K562 (cell line): Measurements from ENCODE around the gene NAA38. TPM values are rescaled to one million over a fixed set of nuclear protein-coding genes. Genes with fewer than 3 reads are reported as not detected.
A peak's percentile ranks its signal among the peaks of the same experiment; 100 is the strongest.

Experiments
- ATAC-seq: fragments of 200-7000 bp; cut with Tn5 transposase; 3 replicates; pipeline ENCODE4 v1.9.1; 2020; ENCODE audit warnings: moderate library complexity
- BruUV-seq: library from RNA; stranded (reverse); fragments of 400-500 nt; replicated peaks from 2 replicates; lab custom pipeline; 2021; lab: Mats Ljungman, UMichigan
- CTCF ChIA-PET: fragments of 300-600 bp; formaldehyde crosslinking; extraction: SDS; loops from one replicate; lab custom pipeline; 2021; ENCODE audit warnings: low intra/inter-chr PET ratio; lab: Yijun Ruan, JAX
- POLR2A ChIA-PET: fragments of 300-600, 350-650 bp; sonication (Branson Sonifier 250); formaldehyde crosslinking; extraction: SDS; loops from one replicate; lab custom pipeline; 2021; ENCODE audit warnings: antibody characterized with exemption, inconsistent platforms; lab: Yijun Ruan, JAX
- DNase-seq, 4 experiments: peaks; one replicate each; pipeline versions ENCODE4 v3.0.0 to v3.0.0-alpha.2; 2011 to 2018; ENCODE audit warnings: low spot score in 3 of 4, mixed read lengths in 3 of 4; ENCODE audit errors: extremely low read depth in 1 of 4
- FAIRE-seq: peaks from 2 replicates; lab custom pipeline; 2011; peaks lifted over from hg19 to GRCh38; lab: Jason Lieb, UNC
- H2AFZ ChIP-seq: 2 replicates; pipeline ENCODE4 v1.6.0; 2011; ENCODE audit warnings: low read depth, low read length, control low read depth, inconsistent platforms
- H3K27ac ChIP-seq: fragments of 200-600 bp; 3 replicates; pipeline ENCODE4 v1.8.0; 2011; ENCODE audit warnings: low read depth, mild to moderate bottlenecking, control low read depth, inconsistent platforms, low read length, moderate library complexity, mixed read lengths; ENCODE audit errors: extremely low read depth
- H3K27me3 ChIP-seq, 2 experiments: fragments of 300-600 bp in 1 of 2; 2 replicates in 1 of 2; 3 replicates in 1 of 2; pipeline versions ENCODE4 v1.6.0 to v1.8.0; 2011; ENCODE audit warnings: inconsistent platforms in 2 of 2, low read length in 2 of 2, mild to moderate bottlenecking in 1 of 2, mixed read lengths in 1 of 2, moderate library complexity in 1 of 2; ENCODE audit not compliant: control insufficient read depth in 2 of 2, insufficient read depth in 2 of 2
- H3K36me3 ChIP-seq: fragments of 300-600 bp; 3 replicates; pipeline ENCODE4 v1.8.0; 2011; ENCODE audit warnings: mild to moderate bottlenecking, low read length, inconsistent platforms; ENCODE audit not compliant: control insufficient read depth, insufficient read depth
- H3K4me1 ChIP-seq, 2 experiments: fragments of 200-600 bp in 1 of 2; replicated peaks in 1 of 2; 2 replicates in 1 of 2; 3 replicates in 1 of 2; pipeline versions ENCODE4 v1.5.1 to v1.8.0; 2011; ENCODE audit warnings: inconsistent platforms in 2 of 2, low read length in 2 of 2, mild to moderate bottlenecking in 1 of 2, mixed read lengths in 1 of 2, moderate library complexity in 1 of 2; ENCODE audit not compliant: control insufficient read depth in 2 of 2, insufficient read depth in 2 of 2
- H3K4me2 ChIP-seq: 2 replicates; pipeline ENCODE4 v1.6.1; 2011; ENCODE audit warnings: low read length, control low read depth, inconsistent platforms, mixed read lengths; ENCODE audit not compliant: insufficient read depth
- H3K4me3 ChIP-seq: fragments of 200-600 bp; sonication (generic), shearing (Covaris generic); 2 replicates; pipeline ENCODE4 v1.5.1; 2016; ENCODE audit warnings: control low read depth, inconsistent platforms
- H3K79me2 ChIP-seq: fragments of 200-600 bp; 3 replicates; pipeline ENCODE4 v1.8.0; 2011; ENCODE audit warnings: low read length, inconsistent platforms; ENCODE audit not compliant: control insufficient read depth, insufficient read depth
- H3K9ac ChIP-seq, 2 experiments: 2 replicates each; pipeline versions ENCODE4 v1.6.0 to v1.6.1; 2011; ENCODE audit warnings: low read depth in 2 of 2, low read length in 2 of 2, control low read depth in 1 of 2, inconsistent platforms in 1 of 2, mild to moderate bottlenecking in 1 of 2, mixed read lengths in 1 of 2; ENCODE audit not compliant: insufficient read depth in 1 of 2
- H3K9me1 ChIP-seq: one replicate; pipeline ENCODE4 v1.6.0; 2011; ENCODE audit warnings: inconsistent platforms, mild to moderate bottlenecking, low read length, moderate library complexity; ENCODE audit not compliant: control insufficient read depth, insufficient read depth
- H3K9me3 ChIP-seq: replicated peaks from 2 replicates; pipeline ENCODE4 v1.5.1; 2011; ENCODE audit warnings: low read depth, low read length, inconsistent platforms; ENCODE audit not compliant: control insufficient read depth, insufficient read depth
- H4K20me1 ChIP-seq: replicated peaks from 2 replicates; pipeline ENCODE4 v1.6.1; 2011; ENCODE audit warnings: low read length, inconsistent platforms, mixed read lengths; ENCODE audit not compliant: control insufficient read depth, insufficient read depth
- ATF6 ChIP-seq: sonication (generic); formaldehyde crosslinking; IDR thresholded peaks from 2 replicates; pipeline ENCODE4 v1.4.0; 2020; ENCODE audit warnings: mild to moderate bottlenecking, missing genetic modification reagents
- CBX3 ChIP-seq, 2 experiments: IDR thresholded peaks; 1 replicate in 1 of 2; 2 replicates in 1 of 2; pipeline ENCODE4 v1.6.1; 2012; ENCODE audit warnings: inconsistent platforms in 2 of 2, low read length in 2 of 2, borderline replicate concordance in 1 of 2, control low read depth in 1 of 2
- ESRRB ChIP-seq: fragments of 250-450 bp; sonication (Bioruptor Pico); IDR thresholded peaks from 2 replicates; pipeline ENCODE4 v1.5.0; 2020; ENCODE audit warnings: mild to moderate bottlenecking, moderate library complexity, borderline replicate concordance
- FIP1L1 ChIP-seq: fragments of 200-400 bp; formaldehyde crosslinking; IDR thresholded peaks from 2 replicates; pipeline ENCODE4 v1.6.1; 2018; ENCODE audit warnings: mild to moderate bottlenecking, low read depth, low read length; ENCODE audit not compliant: poor library complexity, severe bottlenecking
- FOSL1 ChIP-seq: fragments of 200-800 bp; sonication (Bioruptor generic); conservative IDR thresholded peaks from 2 replicates; pipeline ENCODE4 v1.6.1; 2016; ENCODE audit warnings: missing genetic modification characterization, missing compliant biosample characterization
- HES1 ChIP-seq: fragments of 450-650 bp; IDR thresholded peaks from 2 replicates; pipeline ENCODE4 v1.6.1; 2016; ENCODE audit warnings: low read depth, mild to moderate bottlenecking, moderate library complexity
- HEY1 ChIP-seq: fragments of 250-450 bp; sonication (Bioruptor Pico); IDR thresholded peaks from 2 replicates; pipeline ENCODE4 v1.5.0; 2020; ENCODE audit warnings: mild to moderate bottlenecking, moderate library complexity, borderline replicate concordance
- JUN ChIP-seq, 2 experiments: sonication (generic) in 1 of 2; formaldehyde crosslinking in 1 of 2; IDR thresholded peaks; 2 replicates each; pipeline versions ENCODE4 v1.6.1 to v1.8.0; 2012 to 2022; ENCODE audit warnings: borderline replicate concordance in 2 of 2, mild to moderate bottlenecking in 2 of 2, improper control_type of control experiment in 1 of 2, low read depth in 1 of 2, low read length in 1 of 2, missing genetic modification reagents in 1 of 2
- L3MBTL2 ChIP-seq: fragments of 450-650 bp; IDR thresholded peaks from 2 replicates; pipeline ENCODE4 v1.6.1; 2016; ENCODE audit warnings: mild to moderate bottlenecking, moderate library complexity
- NCOA1 ChIP-seq: fragments of 450-650 bp; IDR thresholded peaks from 2 replicates; pipeline ENCODE4 v1.6.1; 2016; ENCODE audit warnings: low read depth
- NR2C1 ChIP-seq, 2 experiments: fragments of 450-650 bp; IDR thresholded peaks; 2 replicates each; pipeline ENCODE4 v1.6.1; 2017; ENCODE audit warnings: mild to moderate bottlenecking in 2 of 2, antibody characterized with exemption in 1 of 2, inconsistent platforms in 1 of 2, missing compliant biosample characterization in 1 of 2, missing genetic modification characterization in 1 of 2
- SP1 ChIP-seq: sonication (generic); formaldehyde crosslinking; IDR thresholded peaks from 2 replicates; pipeline ENCODE4 v1.8.1; 2022; ENCODE audit warnings: mild to moderate bottlenecking, missing genetic modification reagents
- TAL1 ChIP-seq: fragments of 450-650 bp; IDR thresholded peaks from 2 replicates; pipeline ENCODE4 v1.6.1; 2016; ENCODE audit warnings: mild to moderate bottlenecking
- TRIM24 ChIP-seq, 2 experiments: fragments of 450-650 bp; IDR thresholded peaks; 2 replicates each; pipeline ENCODE4 v1.6.1; 2016
- YY1 ChIP-seq, 3 experiments: IDR thresholded peaks; 2 replicates each; pipeline ENCODE4 v1.6.1; 2011; ENCODE audit warnings: low read length in 2 of 3, mild to moderate bottlenecking in 2 of 3, moderate library complexity in 2 of 3, borderline replicate concordance in 1 of 3, control low read depth in 1 of 3, low read depth in 1 of 3; ENCODE audit not compliant: insufficient read depth in 3 of 3, insufficient replicate concordance in 2 of 3, control insufficient read depth in 1 of 3, insufficient read length in 1 of 3; ENCODE audit errors: extremely low read depth in 1 of 3
- ZBTB7A ChIP-seq: IDR thresholded peaks from 2 replicates; pipeline ENCODE4 v1.6.1; 2011; ENCODE audit warnings: low read depth, mild to moderate bottlenecking, low read length, moderate library complexity, borderline replicate concordance; ENCODE audit not compliant: control insufficient read depth
- ZNF766 ChIP-seq: fragments of 200-800 bp; sonication (Bioruptor generic); conservative IDR thresholded peaks from 2 replicates; pipeline ENCODE4 v1.6.1; 2016; ENCODE audit warnings: missing genetic modification characterization, missing compliant biosample characterization
- WGBS: fragments of 100-300 bp; shearing (Covaris generic); methylation state at CpG from one replicate; pipeline ENCODE4 v1.1.6; 2016; ENCODE audit warnings: low coverage, mixed read lengths; ENCODE audit not compliant: insufficient coverage; ENCODE audit errors: missing lambda C conversion rate; 5-methylcytosine and 5-hydroxymethylcytosine counted together
- in situ Hi-C: fragments of 300-500 bp; cut with MboI; formaldehyde crosslinking; loops from 4 replicates; pipeline ENCODE4 v1.15.0; 2018; ENCODE audit warnings: inconsistent platforms, mixed read lengths
- intact Hi-C: fragments of 100-400 bp; cut with micrococcal nuclease; formaldehyde crosslinking; loops from 2 replicates; pipeline ENCODE4 v1.14.2; 2022
- polyA plus RNA-seq, 8 experiments: library from polyadenylated mRNA; depleted of rRNA in 4 of 8; stranded (reverse) in 5 of 8; unstranded in 3 of 8; fragments of >200 nt; fragmentation: Nextera tagmentation in 2 of 8; fragmentation: Illumina TruSeq in 1 of 8; extraction: Ambion mirVana in 2 of 8; extraction: Trizol in 1 of 8; gene quantifications; 2 replicates each; pipeline versions ENCODE4 v1.2.1 to v1.2.3, GENCODE V29; 2011 to 2014; ENCODE audit warnings: inconsistent platforms in 1 of 8, missing spikeins in 1 of 8
- total RNA-seq, 7 experiments: library from RNA; depleted of rRNA in 6 of 7; stranded (reverse); fragments of >200 nt in 6 of 7; fragmentation: Illumina TruSeq in 2 of 7; extraction: Trizol in 2 of 7; gene quantifications; 2 replicates each; pipeline versions ENCODE4 v1.2.1 to v1.2.3, GENCODE V29; 2011 to 2021; ENCODE audit warnings: low replicate concordance in 1 of 7

NAA38 gene
- total and polyA plus RNA-seq, 9 of the 15 experiments (the other 6 are each of a cell fraction or from before 2014, with no cell fraction given) = 16.4 to 99.8 (median 57.3) TPM

DNA sequence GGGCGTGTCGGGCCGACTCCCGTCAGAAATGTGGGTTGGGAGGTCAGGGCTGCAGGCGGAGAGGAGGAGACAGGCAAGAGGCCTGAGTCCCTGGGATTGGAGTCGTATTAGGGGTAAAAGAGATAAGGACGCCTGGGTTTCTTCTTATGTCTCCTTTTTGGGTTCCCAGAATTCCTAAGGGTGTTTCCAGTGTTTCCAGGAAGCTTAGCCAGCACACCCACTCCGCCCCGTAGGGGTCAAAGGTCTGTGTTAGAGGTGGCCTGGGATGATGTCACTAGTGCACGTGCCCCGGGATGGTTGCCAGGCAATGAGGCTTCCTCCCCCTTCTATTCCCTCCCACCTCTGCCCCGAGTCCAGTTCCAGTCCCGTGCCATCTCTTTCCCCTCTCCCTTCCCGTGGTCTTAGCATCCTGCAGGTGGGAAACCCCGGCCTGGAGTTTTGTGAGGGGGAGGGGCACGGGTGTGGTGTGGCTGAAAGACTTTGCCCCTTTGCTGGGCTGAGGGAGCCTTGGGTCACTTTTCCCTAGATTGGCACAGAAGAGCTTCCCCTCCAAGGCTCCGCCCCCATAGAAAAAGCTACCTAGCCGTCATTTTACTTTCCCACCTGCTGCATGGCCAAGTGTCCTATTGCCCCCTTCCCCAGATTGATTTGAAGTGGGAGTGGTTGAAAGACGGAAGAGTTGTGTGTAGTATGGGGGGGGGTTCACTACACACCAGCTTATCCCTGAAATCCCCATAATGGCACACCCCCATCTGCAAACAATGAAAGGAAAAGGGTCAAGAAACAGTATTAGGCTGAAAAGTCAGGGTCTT is 20.6 kb downstream of the NAA38 start:
- in situ Hi-C loops (no loop called here), intact Hi-C loops (loop anchor here (10.0 kb wide), 2 partner anchors 58 to 288 kb away; partner anchors contain the start of gene HES7)
- H4K20me1 ChIP-seq = no peaks in the 10 kb centered on the region; the same call in 1 of the 2 replicates
- ChIA-PET POLR2A (interaction anchor here (0.7 to 1.3 kb wide), 5 partner anchors 8 to 150 kb away, joined by 4 to 5 read pairs (median 4); partner anchors contain the start of gene TP53), CTCF (interaction anchor here (0.6 kb wide), 1 partner anchor 59 kb away, joined by 5 read pairs; no protein-coding TSS in a partner anchor)
- H3K9ac ChIP-seq = peak overlapping the region; percentile 77 to 91
- peaks cover 26% of the 10 kb centered on the region for H3K79me2 ChIP-seq
- H3K27ac ChIP-seq = peak overlapping the region; percentile 85
- DNase-seq (peak; percentile 35 to 93 (median 63)), FAIRE-seq (peak; percentile 96), ATAC-seq (peak; percentile 16)
- H3K27me3 ChIP-seq = no peaks in the 10 kb centered on the region
- WGBS = 0% methylated on average over 14 of the region's 19 CpGs
- BruUV-seq = no TSS peak
- no peaks in the 10 kb centered on the region for H3K9me3 ChIP-seq
- H3K4me3 ChIP-seq = peak overlapping the region; percentile 65
- peak overlapping the region; percentile 88 for H3K4me2 ChIP-seq
- peak overlapping the region; percentile 74 for H2AFZ ChIP-seq
- H3K4me1 ChIP-seq = peaks cover 46 to 59% of the 10 kb centered on the region in 2 experiments
- peaks cover 10% of the 10 kb centered on the region; the same call in 2 of the 3 replicates for H3K36me3 ChIP-seq
- H3K9me1 ChIP-seq = no peaks in the 10 kb centered on the region
- TF ChIP-seq JUN (IDR thresholded peaks at IDR 0.05; ENCODE audit: borderline replicate concordance, low read depth, low read length) = peak; percentile 95
- TF ChIP-seq JUN (CRISPR knock-in tag; IDR thresholded peaks at IDR 0.05; ENCODE audit: borderline replicate concordance) = no peak
- no peak for TF ChIP-seq TAL1
- TF ChIP-seq ESRRB (CRISPR knock-in tag) = no peak
- peak; percentile 57 for TF ChIP-seq FOSL1
- TF ChIP-seq HEY1 (CRISPR knock-in tag) = no peak
- TF ChIP-seq ZBTB7A = peak; percentile 73
- 0 out of 4 replicates have a peak, but pooled peaks of 1 of the 2 experiments have one; percentile 47 for TF ChIP-seq TRIM24 (IDR thresholded peaks at IDR 0.05)
- peak; percentile 95 for TF ChIP-seq NR2C1 (IDR thresholded peaks at IDR 0.05)
- peak; percentile 97 for TF ChIP-seq NR2C1 (tag; IDR thresholded peaks at IDR 0.05)
- TF ChIP-seq ZNF766 (CRISPR knock-in tag) = no peak
- TF ChIP-seq NCOA1 = peak; percentile 54; the same call in 1 of the 2 replicates
- TF ChIP-seq ATF6 (CRISPR knock-in tag) = no peak
- TF ChIP-seq SP1 (CRISPR knock-in tag) = peak; percentile 93
- peak; percentile 53 for TF ChIP-seq L3MBTL2
- TF ChIP-seq YY1 (IDR thresholded peaks at IDR 0.05; ENCODE audit: borderline replicate concordance in 1 of 3, control insufficient read depth in 1 of 3, extremely low read depth in 1 of 3, insufficient read depth in 3 of 3, insufficient read length in 1 of 3, insufficient replicate concordance in 2 of 3, low read depth in 1 of 3, low read length in 2 of 3) = peak in 2 of 3 experiments; percentile 48 to 58
- TF ChIP-seq FIP1L1 = no peak
- TF ChIP-seq HES1 = peak; percentile 84
- peak in 1 of 2 experiments; percentile 71; a peak in 1 of 3 replicates for TF ChIP-seq CBX3 (IDR thresholded peaks at IDR 0.05; ENCODE audit: borderline replicate concordance in 1 of 2, low read length in 2 of 2)
